H1 (cell line): ENCODE data around the gene SH2D1B. TPM values are rescaled to one million over a fixed set of nuclear protein-coding genes. Genes with fewer than 3 reads are reported as not detected.

ENCODE experiments used
- CTCF ChIA-PET: fragments of 300-600 bp; sonication (Branson Sonifier 250); formaldehyde crosslinking; loops from one replicate; lab custom pipeline; 2021; ENCODE audit not compliant: partially characterized antibody; lab: Charles Lee
- POLR2A ChIA-PET: fragments of 300-600 bp; sonication (Branson Sonifier 250); formaldehyde crosslinking; loops from one replicate; lab custom pipeline; 2021; ENCODE audit warnings: inconsistent platforms; ENCODE audit not compliant: partially characterized antibody; lab: Charles Lee
- DNase-seq, 2 experiments: peaks; one replicate each; pipeline versions ENCODE4 v3.0.0 to v3.0.0-alpha.2; 2010 to 2022; ENCODE audit warnings: low spot score in 2 of 2, low read depth in 1 of 2, mixed read lengths in 1 of 2
- FAIRE-seq: peaks from 2 replicates; lab custom pipeline; 2011; peaks lifted over from hg19 to GRCh38; lab: Jason Lieb, UNC
- H2AFZ ChIP-seq: 2 replicates; pipeline ENCODE4 v1.8.1; 2012; ENCODE audit warnings: low read length, inconsistent platforms
- H2AK5ac ChIP-seq: 2 replicates; pipeline ENCODE4 v1.6.1; 2013; ENCODE audit warnings: low read depth, low read length
- H2BK120ac ChIP-seq: replicated peaks from 2 replicates; pipeline ENCODE3; 2013; ENCODE audit warnings: low read depth, low read length, inconsistent platforms
- H2BK12ac ChIP-seq: 2 replicates; pipeline ENCODE4 v1.6.1; 2013; ENCODE audit warnings: low read depth, low read length
- H2BK15ac ChIP-seq: 2 replicates; pipeline ENCODE4 v1.6.1; 2013; ENCODE audit warnings: low read length
- H2BK20ac ChIP-seq: 2 replicates; pipeline ENCODE4 v1.6.1; 2013; ENCODE audit warnings: low read length
- H2BK5ac ChIP-seq: 2 replicates; pipeline ENCODE4 v1.6.1; 2013; ENCODE audit warnings: low read depth, low read length
- H3K14ac ChIP-seq: 2 replicates; pipeline ENCODE4 v1.6.1; 2013; ENCODE audit warnings: inconsistent platforms; ENCODE audit not compliant: insufficient read length
- H3K18ac ChIP-seq: 2 replicates; pipeline ENCODE4 v1.6.1; 2013; ENCODE audit warnings: low read length; ENCODE audit errors: extremely low read depth
- H3K23ac ChIP-seq: 2 replicates; pipeline ENCODE4 v1.6.1; 2013; ENCODE audit warnings: inconsistent platforms; ENCODE audit not compliant: insufficient read length
- H3K23me2 ChIP-seq: 2 replicates; pipeline ENCODE4 v1.6.1; 2013; ENCODE audit warnings: low read depth, low read length
- H3K27ac ChIP-seq: 2 replicates; pipeline ENCODE4 v1.6.1; 2011; ENCODE audit warnings: low read depth, low read length, inconsistent platforms
- H3K27me3 ChIP-seq, 4 experiments: replicated peaks in 1 of 4; 1 replicate in 1 of 4; 2 replicates in 3 of 4; pipeline versions ENCODE4 v1.6.1 to v1.8.1; 2011 to 2013; ENCODE audit warnings: low read length in 3 of 4, mild to moderate bottlenecking in 3 of 4, inconsistent platforms in 2 of 4, mixed read lengths in 2 of 4, moderate library complexity in 1 of 4; ENCODE audit not compliant: control insufficient read depth in 3 of 4, insufficient read depth in 3 of 4; ENCODE audit errors: extremely low read depth in 1 of 4
- H3K36me3 ChIP-seq, 4 experiments: 2 replicates each; pipeline versions ENCODE4 v1.6.1 to v1.8.1; 2011 to 2013; ENCODE audit warnings: mild to moderate bottlenecking in 4 of 4, low read length in 3 of 4, moderate library complexity in 2 of 4, control low read depth in 1 of 4, inconsistent platforms in 1 of 4; ENCODE audit not compliant: insufficient read depth in 4 of 4, control insufficient read depth in 2 of 4
- H3K4ac ChIP-seq: replicated peaks from 2 replicates; pipeline ENCODE3; 2013; ENCODE audit warnings: low read length, low read depth, mixed read lengths, inconsistent platforms; ENCODE audit not compliant: insufficient read length
- H3K4me1 ChIP-seq, 4 experiments: replicated peaks in 1 of 4; 1 replicate in 1 of 4; 2 replicates in 3 of 4; pipeline versions ENCODE4 v1.6.1 to v1.8.1; 2011 to 2013; ENCODE audit warnings: low read length in 3 of 4, inconsistent platforms in 2 of 4, mixed read lengths in 1 of 4; ENCODE audit not compliant: insufficient read depth in 4 of 4, control insufficient read depth in 3 of 4
- H3K4me2 ChIP-seq, 2 experiments: 2 replicates each; pipeline versions ENCODE4 v1.6.1 to v1.8.1; 2011 to 2013; ENCODE audit warnings: low read depth in 2 of 2, low read length in 2 of 2, control low read depth in 1 of 2, inconsistent platforms in 1 of 2, mild to moderate bottlenecking in 1 of 2; ENCODE audit not compliant: insufficient read depth in 1 of 2
- H3K4me3 ChIP-seq, 4 experiments: fragments of 200-600, 300-600 bp in 1 of 4; sonication (generic), shearing (Covaris generic), sonication (Bioruptor Twin) in 1 of 4; 2 replicates each; pipeline versions ENCODE4 v1.5.1 to v1.8.1; 2011 to 2016; ENCODE audit warnings: low read length in 4 of 4, low read depth in 3 of 4, control low read depth in 2 of 4, inconsistent platforms in 2 of 4, mild to moderate bottlenecking in 2 of 4, mixed read lengths in 1 of 4, moderate library complexity in 1 of 4; ENCODE audit not compliant: insufficient read depth in 2 of 4; ENCODE audit errors: extremely low read depth in 1 of 4
- H3K56ac ChIP-seq: replicated peaks from 2 replicates; pipeline ENCODE3; 2013; ENCODE audit warnings: low read depth, mild to moderate bottlenecking, mixed read lengths, low read length, inconsistent platforms; ENCODE audit not compliant: insufficient read length
- H3K79me1 ChIP-seq: 2 replicates; pipeline ENCODE4 v1.6.1; 2013; ENCODE audit warnings: low read depth, low read length, control low read depth
- H3K79me2 ChIP-seq, 2 experiments: 2 replicates each; pipeline versions ENCODE4 v1.6.1 to v1.8.1; 2012 to 2013; ENCODE audit warnings: low read length in 2 of 2, mild to moderate bottlenecking in 2 of 2, inconsistent platforms in 1 of 2; ENCODE audit not compliant: insufficient read depth in 2 of 2, control insufficient read depth in 1 of 2
- H3K9ac ChIP-seq, 4 experiments: replicated peaks in 1 of 4; 1 replicate in 1 of 4; 2 replicates in 3 of 4; pipeline versions ENCODE4 v1.6.1 to v1.8.1; 2011 to 2013; ENCODE audit warnings: low read depth in 3 of 4, low read length in 3 of 4, control low read depth in 2 of 4, mild to moderate bottlenecking in 2 of 4, moderate library complexity in 2 of 4, inconsistent platforms in 1 of 4; ENCODE audit errors: extremely low read depth in 1 of 4
- H3K9me3 ChIP-seq, 2 experiments: 2 replicates each; pipeline versions ENCODE4 v1.6.1 to v1.8.1; 2012 to 2013; ENCODE audit warnings: mild to moderate bottlenecking in 2 of 2, moderate library complexity in 2 of 2, control low read depth in 1 of 2, inconsistent platforms in 1 of 2, low read depth in 1 of 2, low read length in 1 of 2, mixed read lengths in 1 of 2; ENCODE audit not compliant: insufficient read depth in 2 of 2
- H4K20me1 ChIP-seq, 2 experiments: replicated peaks in 1 of 2; 2 replicates each; pipeline versions ENCODE3 to v1.8.1; 2011 to 2013; ENCODE audit warnings: inconsistent platforms in 2 of 2, low read length in 2 of 2, mild to moderate bottlenecking in 1 of 2; ENCODE audit not compliant: insufficient read depth in 2 of 2, control insufficient read depth in 1 of 2
- H4K5ac ChIP-seq: 2 replicates; pipeline ENCODE4 v1.6.1; 2013; ENCODE audit warnings: low read length, low read depth, mixed read lengths, inconsistent platforms; ENCODE audit not compliant: insufficient read length
- H4K8ac ChIP-seq: 2 replicates; pipeline ENCODE4 v1.8.0; 2013; ENCODE audit warnings: mild to moderate bottlenecking, moderate library complexity, low read length, inconsistent platforms; ENCODE audit not compliant: insufficient read depth; ENCODE audit errors: extremely low read depth
- H4K91ac ChIP-seq: replicated peaks from 2 replicates; pipeline ENCODE3; 2013; ENCODE audit warnings: low read length, mixed read lengths, inconsistent platforms; ENCODE audit not compliant: insufficient read length
- EGR1 ChIP-seq: IDR thresholded peaks from 2 replicates; pipeline ENCODE4 v1.6.1; 2011; ENCODE audit warnings: low read depth, low read length, borderline replicate concordance
- GTF2F1 ChIP-seq: IDR thresholded peaks from 2 replicates; pipeline ENCODE4 v1.6.1; 2012; ENCODE audit warnings: low read depth, low read length, improper control_type of control experiment, borderline replicate concordance
- JUN ChIP-seq: IDR thresholded peaks from 2 replicates; pipeline ENCODE4 v1.6.1; 2011; ENCODE audit warnings: low read depth, mild to moderate bottlenecking, improper control_type of control experiment, low read length
- SP1 ChIP-seq: IDR thresholded peaks from 2 replicates; pipeline ENCODE4 v1.6.1; 2011; ENCODE audit warnings: low read depth, low read length
- ZNF274 ChIP-seq: IDR thresholded peaks from 2 replicates; pipeline ENCODE4 v1.7.0; 2012; ENCODE audit warnings: low read length, borderline replicate concordance; ENCODE audit errors: extremely low read depth
- WGBS, 2 experiments: shearing (Covaris generic) in 1 of 2; methylation state at CpG; one replicate each; pipeline versions ENCODE4 v1.1.6 to v1.1.7; 2013 to 2015; ENCODE audit warnings: low lambda C conversion rate in 2 of 2, mixed read lengths in 2 of 2, inconsistent platforms in 1 of 2, low coverage in 1 of 2, missing lambda C conversion rate in 1 of 2; ENCODE audit not compliant: insufficient replicate concordance in 2 of 2, insufficient coverage in 1 of 2, insufficient read length in 1 of 2; ENCODE audit errors: extremely low coverage in 1 of 2, missing lambda C conversion rate in 1 of 2; 5-methylcytosine and 5-hydroxymethylcytosine counted together
- polyA plus RNA-seq, 7 experiments: library from polyadenylated mRNA; depleted of rRNA in 3 of 7; stranded (reverse) in 5 of 7; unstranded in 2 of 7; fragments of >200 nt in 5 of 7; fragments of 200-250 nt in 2 of 7; gene quantifications; 1 replicate in 5 of 7; 2 replicates in 1 of 7; 4 replicates in 1 of 7; pipeline versions ENCODE4 v1.2.1 to v1.2.3, GENCODE V29; 2011 to 2013; ENCODE audit warnings: missing spikeins in 2 of 7, mixed read lengths in 2 of 7
- total RNA-seq: library from RNA; stranded (reverse); fragmentation: NEBNext Ultra II Directional; extraction: Animal tissue kit (Norgen Biotek cat#: 25700); gene quantifications from 2 replicates; pipeline ENCODE4 v1.2.1, GENCODE V29; 2021
- TF ChIP-seq, protein P1 (sequence below): IDR thresholded peaks from 2 replicates; pipeline ENCODE4 v1.6.1; 2011; ENCODE audit warnings: low read length, improper control_type of control experiment

SH2D1B gene
- total and polyA plus RNA-seq, 2 of the 8 experiments (the other 6 are each of a cell fraction or from before 2014, with no cell fraction given), result not detected

DNA sequence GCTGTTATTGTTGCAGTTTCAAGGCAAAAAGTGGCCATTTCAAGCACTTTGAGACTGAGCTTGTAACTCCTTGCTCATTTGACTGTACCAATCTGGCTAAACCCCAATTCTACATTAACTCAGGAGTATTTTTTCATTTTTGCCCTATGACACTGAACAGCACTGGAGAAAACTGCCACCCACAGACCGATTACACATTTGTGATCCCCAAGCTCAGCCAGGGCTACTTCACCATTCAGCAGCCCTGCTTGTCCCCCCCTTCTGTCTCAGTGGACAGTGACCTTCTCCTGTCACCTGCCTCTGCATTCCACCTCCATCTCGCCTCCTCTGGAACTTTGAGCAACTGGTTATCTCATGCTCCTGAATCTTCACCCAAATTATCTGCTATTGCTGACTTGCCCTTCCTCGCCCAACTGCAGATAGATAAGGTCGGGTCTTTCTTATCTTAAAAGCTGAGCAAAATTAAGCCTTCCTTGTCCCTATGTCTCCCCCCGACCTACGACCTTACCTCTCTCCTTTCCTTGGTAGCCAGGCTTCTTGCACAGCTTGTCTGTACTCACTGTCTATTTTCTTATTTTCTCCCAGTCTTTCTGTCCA, 60.6 kb downstream of the SH2D1B start:
- no peaks in the 10 kb centered on the region for H3K27me3 ChIP-seq
- no peak for FAIRE-seq
- TF ChIP-seq GTF2F1, result no peak
- no peak for TF ChIP-seq EGR1
- no peak for TF ChIP-seq JUN
- TF ChIP-seq, protein P1, sequence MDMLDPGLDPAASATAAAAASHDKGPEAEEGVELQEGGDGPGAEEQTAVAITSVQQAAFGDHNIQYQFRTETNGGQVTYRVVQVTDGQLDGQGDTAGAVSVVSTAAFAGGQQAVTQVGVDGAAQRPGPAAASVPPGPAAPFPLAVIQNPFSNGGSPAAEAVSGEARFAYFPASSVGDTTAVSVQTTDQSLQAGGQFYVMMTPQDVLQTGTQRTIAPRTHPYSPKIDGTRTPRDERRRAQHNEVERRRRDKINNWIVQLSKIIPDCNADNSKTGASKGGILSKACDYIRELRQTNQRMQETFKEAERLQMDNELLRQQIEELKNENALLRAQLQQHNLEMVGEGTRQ, result no peak
- TF ChIP-seq SP1, result no peak
- TF ChIP-seq ZNF274, result no peak

More for the DNA sequence above, 60.6 kb downstream of the SH2D1B start:
- Histone ChIP-seq H3K4me3 (no peak overlapping the region), H2BK15ac (no peak overlapping the region), H2BK5ac (no peak overlapping the region), H3K4me1 (peaks cover 0 to 8% (median 4%) of the 10 kb centered on the region in 4 experiments; a peak in 5 of 7 replicates), H3K36me3 (no peaks in the 10 kb centered on the region), H3K4ac (no peak overlapping the region), H3K14ac (no peak overlapping the region), H3K79me2 (no peaks in the 10 kb centered on the region), H3K23me2 (no peaks in the 10 kb centered on the region), H4K5ac (no peak overlapping the region), H2AFZ (no peak overlapping the region), H4K20me1 (no peaks in the 10 kb centered on the region), H3K4me2 (no peak overlapping the region), H3K56ac (no peak overlapping the region), H3K79me1 (no peaks in the 10 kb centered on the region), H4K8ac (no peak overlapping the region), H3K9me3 (no peaks in the 10 kb centered on the region), H2AK5ac (no peak overlapping the region), H2BK20ac (no peak overlapping the region), H4K91ac (no peak overlapping the region), H3K27ac (no peak overlapping the region), H3K18ac (no peak overlapping the region), H2BK120ac (no peak overlapping the region), H2BK12ac (no peak overlapping the region), H3K23ac (no peak overlapping the region), H3K9ac (no peak overlapping the region)
- ChIA-PET POLR2A (no interaction called here), CTCF (interaction anchor here (0.9 to 1.8 kb wide), 4 partner anchors 12 to 295 kb away, joined by 3 to 7 read pairs (median 4); no protein-coding TSS in a partner anchor)
- no peak for DNase-seq
- 86% methylated on average over 6 of the region's 6 CpGs; no CpG with 5 or more reads in 1 of the 2 experiments for WGBS, 2 experiments
